ENCODE results near the gene SNX21. TPM values are rescaled to one million over a fixed set of nuclear protein-coding genes. Genes with fewer than 3 reads are reported as not detected.

SNX21 gene
- total and polyA plus RNA-seq, 9 of the 15 experiments (the other 6 are each of a cell fraction or from before 2014, with no cell fraction given) = 0.10 to 1.2 (median 0.42) TPM

DNA sequence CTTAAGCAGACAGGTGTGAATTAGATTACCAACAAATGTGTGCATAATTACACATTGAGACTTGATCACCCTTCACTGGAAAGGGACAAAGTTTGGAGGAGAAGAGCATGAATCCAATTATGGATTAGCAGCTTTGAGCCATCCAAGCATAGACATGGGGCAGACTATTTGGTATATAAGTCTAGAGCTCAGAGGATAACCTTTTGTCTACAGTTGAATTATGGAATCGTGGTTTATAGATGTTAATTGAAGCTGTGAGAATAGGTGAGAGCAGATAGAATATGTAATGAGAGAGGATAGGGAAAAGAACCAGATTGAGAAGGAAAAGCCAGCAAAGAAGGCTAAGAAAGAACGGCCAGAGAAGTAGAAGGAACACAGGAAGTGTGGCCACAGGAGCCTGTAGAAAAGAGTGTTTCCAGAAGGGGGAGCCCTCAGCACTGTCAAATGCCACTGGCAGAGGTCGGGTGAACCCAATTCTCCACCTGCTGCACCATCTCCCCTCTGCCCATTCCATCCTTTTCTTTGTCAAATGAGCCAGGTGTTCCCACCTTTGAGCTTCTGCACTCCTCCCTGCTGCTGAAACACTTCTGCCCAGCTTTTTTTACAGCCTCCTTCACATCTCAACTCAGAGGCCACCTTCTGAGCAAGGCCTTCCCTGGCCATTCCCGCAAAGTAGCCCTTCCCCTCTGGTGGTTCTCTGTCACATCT, 34.5 kb upstream of the SNX21 start:
- Histone ChIP-seq H3K79me2 (ENCODE audit: control insufficient read depth, insufficient read depth, low read length) (no peaks in the 10 kb centered on the region), H3K9ac (ENCODE audit: insufficient read depth in 1 of 2, low read depth in 2 of 2, low read length in 2 of 2) (no peak overlapping the region), H3K36me3 (ENCODE audit: control insufficient read depth, insufficient read depth, low read length) (peaks cover 64% of the 10 kb centered on the region; the same call in 2 of the 3 replicates), H3K4me3 (no peak overlapping the region), H3K27ac (ENCODE audit: extremely low read depth, low read depth, low read length) (peak overlapping the region; percentile 47; the same call in 1 of the 3 replicates), H4K20me1 (replicated peaks; ENCODE audit: control insufficient read depth, insufficient read depth, low read length) (0 out of 2 replicates have a peak, but pooled peaks cover 3% of the 10 kb centered on the region), H3K9me3 (replicated peaks; ENCODE audit: control insufficient read depth, insufficient read depth, low read depth, low read length) (no peaks in the 10 kb centered on the region), H3K9me1 (ENCODE audit: control insufficient read depth, insufficient read depth, low read length) (no peaks in the 10 kb centered on the region), H3K27me3 (ENCODE audit: control insufficient read depth in 2 of 2, insufficient read depth in 2 of 2, low read length in 2 of 2) (no peaks in the 10 kb centered on the region), H3K4me2 (ENCODE audit: insufficient read depth, low read length) (no peak overlapping the region), H3K4me1 (replicated peaks in 1 of 2; ENCODE audit: control insufficient read depth in 2 of 2, insufficient read depth in 2 of 2, low read length in 2 of 2) (peaks cover 0 to 6% of the 10 kb centered on the region in 2 experiments; a peak in 1 of 5 replicates), H2AFZ (ENCODE audit: low read depth, low read length) (peak overlapping the region; percentile 37)
- DNase-seq (ENCODE audit: extremely low read depth in 1 of 4, low spot score in 3 of 4) = peak; percentile 45 to 81 (median 62)
- in situ Hi-C loops (cut with MboI) (loop anchor here (5.0 kb wide), 1 partner anchor 163 kb away; no protein-coding TSS in a partner anchor), intact Hi-C loops (cut with micrococcal nuclease) (loop anchor here (1.0 to 10.0 kb wide), 3 partner anchors 88 to 164 kb away; partner anchors contain the start of genes PCIF1 and SPATA25)
- ChIA-PET POLR2A (interaction anchor here (0.6 to 1.5 kb wide), 8 partner anchors 8 to 171 kb away, joined by 3 to 7 read pairs (median 4); partner anchors contain the start of gene PCIF1), CTCF (ENCODE audit: low intra/inter-chr PET ratio) (interaction anchor here (0.9 to 2.1 kb wide), 4 partner anchors 91 to 164 kb away, joined by 3 to 13 read pairs (median 6); partner anchors contain the start of genes CTSA and NEURL2)
- peak; percentile 82 for FAIRE-seq
- WGBS (ENCODE audit: insufficient coverage, low coverage, missing lambda C conversion rate) = 27% methylated on average over 4 of the region's 4 CpGs
- peak; percentile 98 for ATAC-seq
- no TSS peak for BruUV-seq (replicated peaks)
- TF ChIP-seq GABPB1 (CRISPR knock-in tag; IDR thresholded peaks at IDR 0.05) (peak; percentile 40; the same call in 1 of the 2 replicates), PHB (CRISPR knock-in tag; IDR thresholded peaks at IDR 0.05) (no peak), ADNP (tag; IDR thresholded peaks at IDR 0.05) (no peak), SMC3 (conservative IDR thresholded peaks at IDR 0.05; ENCODE audit: insufficient read depth, low read depth, low read length) (peak; percentile 79), CC2D1A (IDR thresholded peaks at IDR 0.05) (peak; percentile 81), EZH2 (IDR thresholded peaks at IDR 0.05; ENCODE audit: borderline replicate concordance, low read depth, low read length) (no peak), BDP1 (IDR thresholded peaks at IDR 0.05; ENCODE audit: insufficient read depth, insufficient read length) (no peak)
- TF ChIP-seq, protein P1, sequence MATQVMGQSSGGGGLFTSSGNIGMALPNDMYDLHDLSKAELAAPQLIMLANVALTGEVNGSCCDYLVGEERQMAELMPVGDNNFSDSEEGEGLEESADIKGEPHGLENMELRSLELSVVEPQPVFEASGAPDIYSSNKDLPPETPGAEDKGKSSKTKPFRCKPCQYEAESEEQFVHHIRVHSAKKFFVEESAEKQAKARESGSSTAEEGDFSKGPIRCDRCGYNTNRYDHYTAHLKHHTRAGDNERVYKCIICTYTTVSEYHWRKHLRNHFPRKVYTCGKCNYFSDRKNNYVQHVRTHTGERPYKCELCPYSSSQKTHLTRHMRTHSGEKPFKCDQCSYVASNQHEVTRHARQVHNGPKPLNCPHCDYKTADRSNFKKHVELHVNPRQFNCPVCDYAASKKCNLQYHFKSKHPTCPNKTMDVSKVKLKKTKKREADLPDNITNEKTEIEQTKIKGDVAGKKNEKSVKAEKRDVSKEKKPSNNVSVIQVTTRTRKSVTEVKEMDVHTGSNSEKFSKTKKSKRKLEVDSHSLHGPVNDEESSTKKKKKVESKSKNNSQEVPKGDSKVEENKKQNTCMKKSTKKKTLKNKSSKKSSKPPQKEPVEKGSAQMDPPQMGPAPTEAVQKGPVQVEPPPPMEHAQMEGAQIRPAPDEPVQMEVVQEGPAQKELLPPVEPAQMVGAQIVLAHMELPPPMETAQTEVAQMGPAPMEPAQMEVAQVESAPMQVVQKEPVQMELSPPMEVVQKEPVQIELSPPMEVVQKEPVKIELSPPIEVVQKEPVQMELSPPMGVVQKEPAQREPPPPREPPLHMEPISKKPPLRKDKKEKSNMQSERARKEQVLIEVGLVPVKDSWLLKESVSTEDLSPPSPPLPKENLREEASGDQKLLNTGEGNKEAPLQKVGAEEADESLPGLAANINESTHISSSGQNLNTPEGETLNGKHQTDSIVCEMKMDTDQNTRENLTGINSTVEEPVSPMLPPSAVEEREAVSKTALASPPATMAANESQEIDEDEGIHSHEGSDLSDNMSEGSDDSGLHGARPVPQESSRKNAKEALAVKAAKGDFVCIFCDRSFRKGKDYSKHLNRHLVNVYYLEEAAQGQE (IDR thresholded peaks at IDR 0.05; ENCODE audit: borderline replicate concordance) = peak; percentile 85
- TF ChIP-seq, protein P1 (CRISPR knock-in tag; IDR thresholded peaks at IDR 0.05; ENCODE audit: low read depth) = no peak
- TF ChIP-seq, protein P2, sequence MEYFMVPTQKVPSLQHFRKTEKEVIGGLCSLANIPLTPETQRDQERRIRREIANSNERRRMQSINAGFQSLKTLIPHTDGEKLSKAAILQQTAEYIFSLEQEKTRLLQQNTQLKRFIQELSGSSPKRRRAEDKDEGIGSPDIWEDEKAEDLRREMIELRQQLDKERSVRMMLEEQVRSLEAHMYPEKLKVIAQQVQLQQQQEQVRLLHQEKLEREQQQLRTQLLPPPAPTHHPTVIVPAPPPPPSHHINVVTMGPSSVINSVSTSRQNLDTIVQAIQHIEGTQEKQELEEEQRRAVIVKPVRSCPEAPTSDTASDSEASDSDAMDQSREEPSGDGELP (CRISPR knock-in tag; IDR thresholded peaks at IDR 0.05; ENCODE audit: borderline replicate concordance) = peak; percentile 20; the same call in 1 of the 2 replicates
- TF ChIP-seq, protein P3, sequence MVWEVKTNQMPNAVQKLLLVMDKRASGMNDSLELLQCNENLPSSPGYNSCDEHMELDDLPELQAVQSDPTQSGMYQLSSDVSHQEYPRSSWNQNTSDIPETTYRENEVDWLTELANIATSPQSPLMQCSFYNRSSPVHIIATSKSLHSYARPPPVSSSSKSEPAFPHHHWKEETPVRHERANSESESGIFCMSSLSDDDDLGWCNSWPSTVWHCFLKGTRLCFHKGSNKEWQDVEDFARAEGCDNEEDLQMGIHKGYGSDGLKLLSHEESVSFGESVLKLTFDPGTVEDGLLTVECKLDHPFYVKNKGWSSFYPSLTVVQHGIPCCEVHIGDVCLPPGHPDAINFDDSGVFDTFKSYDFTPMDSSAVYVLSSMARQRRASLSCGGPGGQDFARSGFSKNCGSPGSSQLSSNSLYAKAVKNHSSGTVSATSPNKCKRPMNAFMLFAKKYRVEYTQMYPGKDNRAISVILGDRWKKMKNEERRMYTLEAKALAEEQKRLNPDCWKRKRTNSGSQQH (CRISPR knock-in tag; IDR thresholded peaks at IDR 0.05) = no peak
